ENCODE data around the gene SENP1.

SENP1 gene

GRCh38 chr12:48110691-48111311 lies 4.9 kb upstream of the SENP1 start:
- no peak for DNase-seq

- no peak for DNase-seq
These were observed 3.5 kb upstream of the SENP1 start for GRCh38 chr12:48109424-48109823.

- DNase-seq = no peak
These were observed 1.1 kb upstream of the SENP1 start for GRCh38 chr12:48106681-48107613.

- DNase-seq = peak; percentile 81
These were observed 485 bp downstream of the SENP1 start for GRCh38 chr12:48105321-48105866.

GRCh38 chr12:48104531-48104930 lies 1.3 kb downstream of the SENP1 start:
- DNase-seq = no peak

- DNase-seq = no peak
These were observed 13.3 kb downstream of the SENP1 start for GRCh38 chr12:48092611-48093010.

GRCh38 chr12:48086327-48086726 lies 19.6 kb downstream of the SENP1 start:
- DNase-seq = no peak

GRCh38 chr12:48084841-48085460 lies 20.9 kb downstream of the SENP1 start:
- DNase-seq = no peak

GRCh38 chr12:48084066-48084465 lies 21.8 kb downstream of the SENP1 start:
- no peak for DNase-seq

GRCh38 chr12:48080821-48081220 lies 25.1 kb downstream of the SENP1 start:
- no peak for DNase-seq

GRCh38 chr12:48080285-48080684 lies 25.6 kb downstream of the SENP1 start:
- no peak for DNase-seq

GRCh38 chr12:48078901-48079300 lies 27.0 kb downstream of the SENP1 start:
- no peak for DNase-seq

GRCh38 chr12:48077111-48077510 lies 28.8 kb downstream of the SENP1 start:
- no peak for DNase-seq

GRCh38 chr12:48075832-48076231 lies 30.0 kb downstream of the SENP1 start:
- no peak for DNase-seq

- DNase-seq = no peak
These were observed 31.6 kb downstream of the SENP1 start for GRCh38 chr12:48074266-48074665.

- no peak for DNase-seq
These were observed 33.6 kb downstream of the SENP1 start for GRCh38 chr12:48072266-48072665.

- no peak for DNase-seq
These were observed 34.1 kb downstream of the SENP1 start for GRCh38 chr12:48071808-48072207.

- no peak for DNase-seq
These were observed 35.1 kb downstream of the SENP1 start for GRCh38 chr12:48070731-48071130.

- no peak for DNase-seq
These were observed 35.8 kb downstream of the SENP1 start for GRCh38 chr12:48070033-48070432.

- no peak for DNase-seq
These were observed 36.6 kb downstream of the SENP1 start for GRCh38 chr12:48069241-48069640.

- DNase-seq = no peak
These were observed 37.4 kb downstream of the SENP1 start for GRCh38 chr12:48068457-48068856.

- no peak for DNase-seq
These were observed 38.5 kb downstream of the SENP1 start for GRCh38 chr12:48067250-48067938.

- no peak for DNase-seq
These were observed 40.8 kb downstream of the SENP1 start for GRCh38 chr12:48065041-48065440.

Measured in activated CD8-positive, alpha-beta memory T cell treated with anti-CD3 and anti-CD28 coated beads for 24 hours (primary cell).